ENCODE measurements around the gene VWF.
"Not testable (repeated sequence)": the region's sequence is repeated elsewhere in the genome, so short reads cannot be mapped to it uniquely, and the experiment has no call there.

- not testable (repeated sequence) for TF ChIP-seq CTCF (IDR thresholded peaks at IDR 0.05; ENCODE audit: low read length); EZH2 (optimal IDR thresholded peaks at IDR 0.05; ENCODE audit: low read depth, low read length); EZH2phosphoT487 (IDR thresholded peaks at IDR 0.05; ENCODE audit: low read length)
Measured at GRCh38 chr12:6159166-6160011, 34.9 kb upstream of the VWF start.

Measured in MM.1S (cell line).